Activated B cell treated with CpG ODN at 0.5 μM for 24 hours (primary cell): ENCODE results near the gene TRIM61. TPM values are rescaled to one million over a fixed set of nuclear protein-coding genes. Genes with fewer than 3 reads are reported as not detected.
"Not testable (repeated sequence)": the region's sequence is repeated elsewhere in the genome, so short reads cannot be mapped to it uniquely, and the experiment has no call there.

Source experiments
- ATAC-seq: fragments of 200-7000 bp; cut with Tn5 transposase; one replicate; pipeline ENCODE4 v1.10.0; 2021; ENCODE audit warnings: low read depth, mild to moderate bottlenecking, moderate library complexity
- CTCF ChIA-PET: fragments of 350-600 bp; sonication (Branson Sonifier 250); formaldehyde crosslinking; loops from one replicate; lab custom pipeline; 2021; ENCODE audit warnings: antibody characterized with exemption; lab: Charles Lee
- POLR2A ChIA-PET: fragments of 350-600 bp; sonication (Branson Sonifier 250); formaldehyde crosslinking; loops from one replicate; lab custom pipeline; 2021; ENCODE audit warnings: antibody characterized with exemption; lab: Charles Lee
- DNase-seq: peaks from one replicate; pipeline ENCODE4 v3.0.0; 2022
- H3K27ac Mint-ChIP-seq: one replicate; pipeline ENCODE4 v1.8.0; 2020; ENCODE audit warnings: mixed read lengths
- H3K27me3 Mint-ChIP-seq: one replicate; pipeline ENCODE4 v1.8.0; 2021; ENCODE audit warnings: mixed read lengths
- H3K36me3 Mint-ChIP-seq: one replicate; pipeline ENCODE4 v1.8.0; 2021; ENCODE audit warnings: low read depth, mixed read lengths
- H3K4me1 Mint-ChIP-seq: one replicate; pipeline ENCODE4 v1.8.0; 2021; ENCODE audit warnings: mixed read lengths
- H3K4me3 Mint-ChIP-seq: one replicate; pipeline ENCODE4 v1.8.0; 2020; ENCODE audit warnings: mild to moderate bottlenecking, mixed read lengths
- H3K9me3 Mint-ChIP-seq: one replicate; pipeline ENCODE4 v1.8.0; 2020; ENCODE audit warnings: mixed read lengths
- intact Hi-C: fragments of 100-400 bp; cut with micrococcal nuclease; formaldehyde crosslinking; loops from one replicate; pipeline ENCODE4 v1.15.1; 2024
- total RNA-seq: library from RNA; stranded (reverse); gene quantifications from 2 replicates; pipeline ENCODE4 v1.2.3, GENCODE V29; 2022
- TF ChIP-seq, protein P1 (sequence below): fragments of 200-600 bp; IDR thresholded peaks from one replicate; pipeline ENCODE4 v1.8.0; 2022; ENCODE audit warnings: antibody characterized with exemption, mild to moderate bottlenecking

TRIM61 gene
- total RNA-seq, 1 donor from 2014 or later: 3.6 TPM

DNA sequence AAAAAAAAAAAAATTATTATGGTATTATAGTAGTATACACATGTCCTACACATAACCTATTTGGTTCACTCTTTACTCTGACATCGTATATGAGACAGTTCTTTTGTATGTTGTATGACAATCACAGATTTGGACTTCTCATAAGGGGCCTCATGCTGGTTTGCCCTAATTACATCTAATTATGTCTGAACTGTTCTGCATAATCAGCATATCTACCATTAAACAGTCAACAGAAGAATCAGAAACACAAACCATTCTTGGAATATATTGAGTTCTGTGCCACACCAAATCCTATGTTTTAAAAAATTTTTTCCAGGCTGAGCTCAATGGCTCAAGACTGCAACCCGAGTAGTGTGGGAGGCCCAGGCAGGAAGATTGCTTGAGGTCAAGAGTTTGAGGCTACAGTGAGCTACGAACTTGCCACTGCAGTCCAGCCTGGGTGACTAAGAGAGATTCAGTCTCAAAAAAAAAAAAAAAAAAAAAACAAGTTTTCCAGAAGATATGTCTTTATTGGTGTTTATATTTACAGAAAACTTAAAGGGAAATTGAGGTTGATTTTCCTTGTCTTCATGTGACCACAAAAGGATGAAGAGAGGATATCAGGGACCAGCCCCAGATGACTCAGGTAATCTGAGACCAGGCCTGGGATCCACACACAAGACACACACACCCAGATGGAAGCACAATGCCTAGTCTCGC is 22.2 kb downstream of the TRIM61 start:
- H3K27me3 Mint-ChIP-seq: peaks cover 23% of the 10 kb centered on the region
- peaks cover 4% of the 10 kb centered on the region for H3K9me3 Mint-ChIP-seq
- H3K36me3 Mint-ChIP-seq: peaks cover 4% of the 10 kb centered on the region
- no peak overlapping the region for H3K27ac Mint-ChIP-seq
- H3K4me1 Mint-ChIP-seq: peaks cover 21% of the 10 kb centered on the region
- ChIA-PET CTCF (no interaction called here), POLR2A (no interaction called here)
- intact Hi-C loops: loop anchor here (5.0 kb wide), 1 partner anchor 1788 kb away; the partner anchor contains the start of gene NAF1
- TF ChIP-seq, protein P1, sequence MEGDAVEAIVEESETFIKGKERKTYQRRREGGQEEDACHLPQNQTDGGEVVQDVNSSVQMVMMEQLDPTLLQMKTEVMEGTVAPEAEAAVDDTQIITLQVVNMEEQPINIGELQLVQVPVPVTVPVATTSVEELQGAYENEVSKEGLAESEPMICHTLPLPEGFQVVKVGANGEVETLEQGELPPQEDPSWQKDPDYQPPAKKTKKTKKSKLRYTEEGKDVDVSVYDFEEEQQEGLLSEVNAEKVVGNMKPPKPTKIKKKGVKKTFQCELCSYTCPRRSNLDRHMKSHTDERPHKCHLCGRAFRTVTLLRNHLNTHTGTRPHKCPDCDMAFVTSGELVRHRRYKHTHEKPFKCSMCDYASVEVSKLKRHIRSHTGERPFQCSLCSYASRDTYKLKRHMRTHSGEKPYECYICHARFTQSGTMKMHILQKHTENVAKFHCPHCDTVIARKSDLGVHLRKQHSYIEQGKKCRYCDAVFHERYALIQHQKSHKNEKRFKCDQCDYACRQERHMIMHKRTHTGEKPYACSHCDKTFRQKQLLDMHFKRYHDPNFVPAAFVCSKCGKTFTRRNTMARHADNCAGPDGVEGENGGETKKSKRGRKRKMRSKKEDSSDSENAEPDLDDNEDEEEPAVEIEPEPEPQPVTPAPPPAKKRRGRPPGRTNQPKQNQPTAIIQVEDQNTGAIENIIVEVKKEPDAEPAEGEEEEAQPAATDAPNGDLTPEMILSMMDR: no peak
- DNase-seq (no peak), ATAC-seq (no peak)
- peak overlapping the region; percentile 55 for H3K4me3 Mint-ChIP-seq

DNA sequence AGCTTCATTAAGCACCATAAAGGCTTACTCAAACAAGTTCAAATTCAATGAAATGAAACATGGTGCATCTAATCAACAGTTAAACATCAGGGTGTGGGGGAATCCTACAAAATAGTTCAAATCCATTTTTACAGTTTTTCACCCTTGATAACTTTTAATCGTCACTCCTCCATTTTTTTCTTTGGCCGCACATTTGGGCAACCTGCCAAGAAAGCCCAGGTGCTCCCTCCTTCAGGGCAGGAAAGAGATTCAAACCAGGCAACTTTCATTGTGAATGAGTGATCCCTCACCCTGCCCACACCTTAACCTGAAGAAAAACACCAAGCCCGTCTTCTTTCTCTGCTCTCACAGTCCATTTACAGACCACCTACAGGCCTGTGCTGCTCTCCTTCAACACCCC is 24.9 kb downstream of the TRIM61 start:
- POLR2A ChIA-PET: no interaction called here
- CTCF ChIA-PET: no interaction called here
- Mint-ChIP-seq H3K9me3 (peaks cover 2% of the 10 kb centered on the region), H3K27me3 (peaks cover 30% of the 10 kb centered on the region), H3K4me3 (no peak overlapping the region), H3K4me1 (peaks cover 14% of the 10 kb centered on the region), H3K27ac (no peak overlapping the region), H3K36me3 (peaks cover 2% of the 10 kb centered on the region)
- TF ChIP-seq, protein P1: no peak
- ATAC-seq: no peak
- intact Hi-C loops: no loop called here
- no peak for DNase-seq

DNA sequence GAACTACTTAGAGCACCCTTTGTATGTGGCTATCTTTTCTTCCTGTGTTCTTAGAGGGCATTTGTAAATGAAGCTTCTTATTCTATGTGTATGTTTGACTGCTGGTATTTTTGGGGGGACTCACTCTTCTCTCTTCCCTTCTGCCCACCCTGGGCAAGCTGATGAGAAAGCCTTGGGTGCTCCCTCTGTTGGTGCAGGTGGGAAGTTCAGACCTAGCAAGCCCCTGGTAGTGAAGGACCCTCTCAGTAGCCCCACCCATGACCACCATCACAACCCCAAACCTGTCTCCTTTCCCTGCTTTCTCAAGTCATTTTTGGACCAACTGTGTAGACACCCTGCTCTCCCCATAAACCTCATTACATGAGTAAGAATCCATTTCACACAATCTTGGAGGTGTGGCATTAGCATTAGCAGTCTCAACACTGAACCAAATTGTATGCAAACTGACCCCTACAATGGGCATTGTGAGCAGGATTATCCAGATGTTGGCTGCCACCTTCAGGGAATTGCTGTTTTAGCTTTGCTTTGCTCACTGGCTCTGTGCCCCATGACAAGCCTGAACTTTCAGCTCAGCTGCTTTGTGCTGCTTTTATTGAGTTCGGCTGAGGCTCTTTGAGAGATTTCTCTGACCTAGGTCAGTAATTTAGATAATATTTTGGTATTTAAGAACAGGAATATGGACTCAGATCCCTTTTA is 27.9 kb downstream of the TRIM61 start:
- ATAC-seq: no peak
- Mint-ChIP-seq H3K36me3 (no peaks in the 10 kb centered on the region), H3K4me3 (no peak overlapping the region), H3K27ac (no peak overlapping the region), H3K9me3 (no peaks in the 10 kb centered on the region), H3K4me1 (no peaks in the 10 kb centered on the region), H3K27me3 (peaks cover 35% of the 10 kb centered on the region)
- ChIA-PET POLR2A (no interaction called here), CTCF (no interaction called here)
- intact Hi-C loops: no loop called here
- DNase-seq: no peak
- TF ChIP-seq, protein P1: no peak

DNA sequence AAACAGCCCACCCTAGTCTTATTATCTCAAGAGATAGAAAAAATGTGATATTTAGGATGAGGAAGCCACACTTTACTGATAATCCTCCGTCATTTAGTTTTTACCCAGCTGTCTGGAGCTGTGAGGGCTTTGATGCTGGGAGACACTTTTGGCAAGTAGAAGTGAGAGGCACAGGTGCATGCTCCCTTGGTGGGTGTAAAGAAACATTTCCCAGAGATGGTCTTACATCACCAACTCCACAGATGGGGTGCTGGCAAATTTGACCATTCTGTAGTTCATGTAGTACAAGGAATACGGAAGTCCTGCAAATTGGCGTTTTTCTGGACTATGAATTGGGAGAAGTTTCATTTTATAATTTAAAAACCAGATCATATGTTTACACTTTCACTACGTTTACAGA is 28.5 kb downstream of the TRIM61 start:
- TF ChIP-seq, protein P1: no peak
- Mint-ChIP-seq H3K27me3 (peaks cover 35% of the 10 kb centered on the region), H3K36me3 (no peaks in the 10 kb centered on the region), H3K4me3 (no peak overlapping the region), H3K4me1 (no peaks in the 10 kb centered on the region), H3K9me3 (no peaks in the 10 kb centered on the region), H3K27ac (no peak overlapping the region)
- POLR2A ChIA-PET: no interaction called here
- DNase-seq (no peak), ATAC-seq (no peak)
- intact Hi-C loops: loop anchor here (1.0 kb wide), 1 partner anchor 9 kb away; no protein-coding TSS in a partner anchor
- CTCF ChIA-PET: no interaction called here

DNA sequence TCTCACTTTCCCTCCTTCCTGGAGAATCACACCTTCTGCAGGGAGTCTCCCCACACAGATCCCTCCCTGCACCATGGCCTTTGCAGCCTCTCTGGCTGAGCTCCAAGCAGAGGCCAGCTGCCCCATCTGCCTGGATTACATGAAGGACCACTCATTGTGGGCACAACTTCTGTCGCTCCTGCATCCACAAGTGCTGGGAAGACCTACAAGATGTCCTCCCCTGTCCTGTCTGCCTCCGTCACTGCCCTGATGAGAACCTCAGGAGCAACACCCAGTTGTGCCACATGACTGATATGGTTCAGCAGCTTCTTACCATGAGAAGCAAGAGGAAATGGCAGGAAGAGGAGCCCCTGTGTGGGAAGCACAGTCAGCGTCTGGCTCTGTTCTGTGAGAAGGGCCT is 29.5 kb downstream of the TRIM61 start:
- peaks cover 30% of the 10 kb centered on the region for H3K27me3 Mint-ChIP-seq
- H3K9me3 Mint-ChIP-seq, POLR2A ChIA-PET, H3K36me3 Mint-ChIP-seq, H3K4me1 Mint-ChIP-seq, H3K4me3 Mint-ChIP-seq, DNase-seq, ATAC-seq, H3K27ac Mint-ChIP-seq: not testable (repeated sequence)
- CTCF ChIA-PET: interaction anchor here (0.7 kb wide), 1 partner anchor 9 kb away, joined by 3 read pairs; no protein-coding TSS in a partner anchor
- intact Hi-C loops: loop anchor here (1.0 kb wide), 1 partner anchor 8 kb away; no protein-coding TSS in a partner anchor
